M059J (cell line): ENCODE results near the gene TTN. TPM values are rescaled to one million over a fixed set of nuclear protein-coding genes. Genes with fewer than 3 reads are reported as not detected.
"Not testable (repeated sequence)": the region's sequence is repeated elsewhere in the genome, so short reads cannot be mapped to it uniquely, and the experiment has no call there.

Source experiments
- DNase-seq: peaks from one replicate; pipeline ENCODE4 v3.0.0-alpha.2; 2012; ENCODE audit warnings: low read depth
- total RNA-seq: library from RNA; depleted of rRNA; stranded (reverse); fragments of >200 nt; shearing (Covaris generic); gene quantifications from 2 replicates; pipeline ENCODE4 v1.2.3, GENCODE V29; 2014

The TTN gene
- total RNA-seq, 1 experiment from 2014 or later, result 0.52 TPM

GRCh38 chr2:178530625-178531142, 276.5 kb downstream of the TTN start:
- no peak for DNase-seq

- DNase-seq, result no peak
Measured at GRCh38 chr2:178530131-178530530, 277.1 kb downstream of the TTN start.

DNA sequence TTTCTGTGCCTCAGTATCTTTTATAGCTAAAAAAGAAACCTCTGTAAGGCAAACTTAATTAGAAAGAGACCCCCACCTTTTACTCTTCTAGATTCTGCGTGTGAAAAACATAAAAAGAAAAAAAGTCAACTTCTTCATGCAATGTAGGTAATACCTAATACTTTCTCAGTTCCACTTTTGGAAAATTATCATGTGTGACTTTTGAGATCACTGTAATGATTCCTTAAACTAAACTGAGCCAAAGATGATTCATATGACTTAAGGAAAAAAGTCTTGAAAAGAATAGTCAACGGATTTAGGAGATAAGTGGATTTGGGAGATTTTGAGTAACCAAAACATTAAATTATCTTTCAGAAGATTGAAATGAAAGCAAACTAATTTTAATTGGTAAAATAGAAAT, 278.0 kb downstream of the TTN start:
- DNase-seq, result no peak

DNA sequence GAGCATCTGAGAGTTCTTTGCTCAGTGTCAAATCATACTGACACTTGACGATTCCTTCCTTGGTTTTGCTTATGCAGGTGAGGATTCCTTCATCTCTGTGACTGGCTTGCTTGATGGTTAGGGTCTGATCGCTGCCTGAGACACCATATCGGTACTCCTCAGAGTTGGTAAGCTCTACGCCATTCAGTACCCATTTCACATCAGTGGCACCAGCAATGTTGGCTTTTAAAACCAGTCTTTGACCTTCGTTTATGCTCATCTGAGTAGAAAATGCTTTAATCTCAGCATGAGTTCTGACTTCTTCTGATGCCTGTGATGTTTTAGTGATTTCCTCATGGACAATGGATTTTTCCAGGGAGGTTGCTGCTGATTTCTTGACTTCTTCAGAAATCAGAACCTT, 278.6 kb downstream of the TTN start:
- DNase-seq, result no peak

- no peak for DNase-seq
Measured at GRCh38 chr2:178527592-178527991, 279.6 kb downstream of the TTN start.

GRCh38 chr2:178526256-178526655, 281.0 kb downstream of the TTN start:
- DNase-seq, result no peak

DNA sequence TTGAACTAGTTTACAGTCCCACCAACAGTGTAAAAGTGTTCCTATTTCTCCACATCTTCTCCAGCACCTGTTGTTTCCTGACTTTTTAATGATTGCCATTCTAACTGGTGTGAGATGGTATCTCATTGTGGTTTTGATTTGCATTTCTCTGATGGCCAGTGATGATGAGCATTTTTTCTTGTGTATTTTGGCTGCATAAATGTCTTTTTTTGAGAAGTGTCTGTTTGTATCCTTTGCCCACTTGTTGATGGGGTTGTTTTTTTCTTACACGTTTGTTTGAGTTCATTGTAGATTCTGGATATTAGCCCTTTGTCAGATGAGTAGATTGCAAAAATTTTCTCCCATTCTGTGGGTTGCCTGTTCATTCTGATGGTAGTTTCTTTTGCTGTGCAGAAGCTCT, 281.8 kb downstream of the TTN start:
- DNase-seq, result not testable (repeated sequence)

DNA sequence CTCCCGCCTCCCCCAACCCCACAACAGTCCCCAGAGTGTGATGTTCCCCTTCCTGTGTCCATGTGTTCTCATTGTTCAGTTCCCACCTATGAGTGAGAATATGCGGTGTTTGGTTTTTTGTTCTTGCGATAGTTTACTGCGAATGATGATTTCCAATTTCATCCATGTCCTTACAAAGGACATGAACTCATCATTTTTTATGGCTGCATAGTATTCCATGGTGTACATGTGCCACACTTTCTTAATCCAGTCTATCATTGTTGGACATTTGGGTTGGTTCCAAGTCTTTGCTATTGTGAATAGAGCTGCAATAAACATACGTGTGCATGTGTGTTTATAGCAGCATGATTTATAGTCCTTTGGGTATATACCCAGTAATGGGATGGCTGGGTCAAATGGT, 282.2 kb downstream of the TTN start:
- not testable (repeated sequence) for DNase-seq

- no peak for DNase-seq
Measured at GRCh38 chr2:178523596-178524134, 283.6 kb downstream of the TTN start.

GRCh38 chr2:178522950-178523595, 284.1 kb downstream of the TTN start:
- no peak for DNase-seq

DNA sequence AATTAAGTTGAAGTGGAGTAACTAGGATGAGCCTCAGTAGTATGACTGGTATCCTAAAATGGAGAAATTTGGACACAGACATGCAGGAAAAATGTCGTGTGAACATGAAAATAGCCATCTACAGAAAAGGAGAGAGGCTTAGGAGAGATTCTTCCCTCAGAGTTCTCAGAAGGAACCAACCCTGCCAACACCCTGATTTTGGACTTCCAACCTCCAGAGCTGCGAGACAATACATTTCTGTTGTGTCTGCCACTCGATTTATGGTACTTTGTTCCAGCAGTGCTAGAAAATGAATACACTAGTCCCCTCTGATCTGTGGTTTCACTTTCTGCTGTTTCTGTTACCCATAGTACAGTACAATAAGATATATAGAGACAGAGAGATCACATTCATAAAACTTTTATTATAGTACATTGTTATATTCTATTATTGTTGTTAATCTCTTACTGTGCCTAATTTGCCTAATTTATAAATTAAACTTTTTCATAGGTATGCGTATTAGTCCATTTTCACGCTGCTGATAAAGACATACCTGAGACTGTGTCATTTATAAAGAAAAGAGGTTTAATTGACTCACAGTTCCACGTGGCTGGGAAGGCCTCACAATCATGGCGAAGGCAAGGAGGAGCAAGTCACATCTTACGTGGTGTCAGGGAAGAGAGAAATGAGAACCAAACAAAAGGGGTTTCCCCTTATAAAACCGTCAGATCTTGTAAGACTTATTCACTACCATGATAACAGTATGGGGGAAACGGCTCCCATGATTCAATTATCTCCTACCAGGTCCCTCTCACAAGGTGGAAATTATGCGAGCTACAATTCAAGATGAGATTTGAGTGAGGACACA, 285.7 kb downstream of the TTN start:
- DNase-seq, result no peak

DNA sequence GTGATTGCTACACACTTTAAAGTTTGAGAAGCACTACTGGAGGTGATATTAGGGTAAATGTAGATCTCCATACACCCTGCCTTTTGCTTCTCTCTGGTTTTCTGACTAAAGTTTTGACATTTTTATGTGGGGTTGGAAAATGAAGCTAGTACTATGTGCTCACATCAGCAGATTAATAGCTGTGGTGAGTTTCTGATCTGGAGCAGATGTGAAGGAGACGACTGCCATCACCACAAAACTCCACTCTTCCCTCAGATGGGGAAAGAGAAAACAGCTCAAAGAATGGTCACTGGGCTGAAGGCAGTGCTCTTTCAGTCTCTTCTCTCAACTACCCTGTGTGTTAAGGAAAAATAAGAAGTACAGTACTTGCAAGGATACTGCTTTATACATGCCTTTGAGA, 289.7 kb downstream of the TTN start:
- no peak for DNase-seq

DNA sequence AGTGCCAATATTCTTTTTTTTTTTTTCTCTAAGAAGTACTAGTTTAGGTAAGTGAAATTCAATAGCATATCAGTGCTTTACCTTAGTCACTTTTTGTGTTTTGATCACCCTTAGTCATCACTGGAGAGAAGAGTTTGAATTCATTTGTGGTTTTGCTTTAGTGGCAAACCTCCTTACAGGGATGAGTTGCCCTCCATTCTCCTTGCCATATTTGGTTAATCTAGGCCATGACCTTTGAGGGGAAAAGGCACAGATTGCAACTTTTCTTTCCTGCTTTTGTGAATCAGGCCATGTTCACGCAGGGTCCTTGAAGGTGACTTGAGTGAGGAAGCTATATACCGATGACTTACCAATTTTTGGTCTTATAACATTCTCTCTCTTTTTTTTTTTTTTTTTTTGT, 292.6 kb downstream of the TTN start:
- peak; percentile 95 for DNase-seq

- DNase-seq, result peak; percentile 89
Measured at GRCh38 chr2:178513876-178514275, 293.3 kb downstream of the TTN start.

GRCh38 chr2:178512484-178512883, 294.7 kb downstream of the TTN start:
- peak; percentile 88 for DNase-seq

DNA sequence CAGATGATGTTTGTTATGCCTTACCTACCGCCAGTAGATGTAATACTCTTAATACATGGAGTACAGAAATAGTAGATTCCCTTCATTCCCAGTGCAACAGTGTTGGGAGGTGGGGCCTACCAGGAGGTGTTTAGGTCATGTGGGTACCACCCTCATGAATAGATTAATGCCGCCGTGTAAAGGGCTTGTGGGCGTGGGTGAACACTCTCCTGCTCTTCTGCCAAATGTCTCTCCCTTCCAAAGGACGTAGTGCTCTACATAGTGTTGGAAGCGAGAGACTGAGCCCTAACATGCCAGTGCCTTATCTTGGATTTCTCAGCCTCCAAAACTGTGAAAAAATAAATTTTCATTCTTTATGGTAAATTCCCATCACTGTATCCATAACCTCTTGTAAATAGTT, 296.8 kb downstream of the TTN start:
- no peak for DNase-seq

GRCh38 chr2:178508646-178509045, 298.6 kb downstream of the TTN start:
- no peak for DNase-seq

GRCh38 chr2:178506949-178507348, 300.3 kb downstream of the TTN start:
- no peak for DNase-seq

GRCh38 chr2:178506524-178506923, 300.7 kb downstream of the TTN start:
- DNase-seq, result no peak

GRCh38 chr2:178506101-178506500, 301.1 kb downstream of the TTN start:
- no peak for DNase-seq

GRCh38 chr2:178502751-178503150, 304.5 kb downstream of the TTN start:
- no peak for DNase-seq

GRCh38 chr2:178499640-178500039, 307.6 kb downstream of the TTN start:
- DNase-seq, result no peak

DNA sequence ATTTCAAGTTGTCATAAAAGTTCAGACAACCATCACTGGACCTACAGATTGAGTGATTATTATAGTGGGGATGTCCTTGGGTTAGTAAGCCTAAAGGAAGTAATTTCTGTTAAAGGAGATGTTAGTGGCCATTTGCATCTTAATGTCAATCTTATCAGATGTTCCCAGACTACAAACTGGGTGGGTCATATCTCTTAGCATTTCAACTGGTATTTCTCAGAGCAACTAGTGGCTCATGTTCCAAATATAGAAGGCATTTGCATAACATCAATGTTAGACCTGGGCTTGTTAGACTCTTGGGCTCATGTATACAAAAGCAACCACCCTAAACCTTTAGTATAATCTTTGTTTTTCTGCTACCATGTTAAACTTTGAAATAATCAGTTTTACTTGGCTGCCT, 309.1 kb downstream of the TTN start:
- no peak for DNase-seq
